Panc1 (cell line): ENCODE data around the gene CNNM1. TPM values are rescaled to one million over a fixed set of nuclear protein-coding genes. Genes with fewer than 3 reads are reported as not detected.

Experiments used
- ATAC-seq: fragments of 200-7000 bp; cut with Tn5 transposase; 2 replicates; pipeline ENCODE4 v1.9.1; 2020; ENCODE audit warnings: mild to moderate bottlenecking, moderate library complexity
- BruUV-seq: library from RNA; stranded (reverse); fragments of 400-500 nt; replicated peaks from 2 replicates; lab custom pipeline; 2021; lab: Mats Ljungman, UMichigan
- CTCF ChIA-PET: fragments of 300-600 bp; sonication (Branson Sonifier 250); formaldehyde crosslinking; loops from one replicate; lab custom pipeline; 2022; ENCODE audit warnings: antibody characterized with exemption; lab: Charles Lee
- POLR2A ChIA-PET: fragments of 300-600 bp; sonication (Branson Sonifier 250); formaldehyde crosslinking; loops from one replicate; lab custom pipeline; 2022; ENCODE audit warnings: antibody characterized with exemption; lab: Charles Lee
- DNase-seq: peaks from one replicate; pipeline ENCODE4 v3.0.0-alpha.2; 2010; ENCODE audit warnings: low read depth, low spot score
- H3K27ac ChIP-seq: 2 replicates; pipeline ENCODE4 v1.5.1; 2011; ENCODE audit warnings: mild to moderate bottlenecking, low read length, inconsistent platforms
- H3K27me3 ChIP-seq: fragments of 200-500 bp; sonication (Bioruptor generic); 2 replicates; pipeline ENCODE4 v1.6.0; 2014; ENCODE audit warnings: low read length, inconsistent platforms; ENCODE audit not compliant: control insufficient read depth, insufficient read depth
- H3K36me3 ChIP-seq: fragments of 200-500 bp; sonication (Bioruptor generic); 2 replicates; pipeline ENCODE4 v1.5.1; 2014; ENCODE audit warnings: inconsistent platforms, mild to moderate bottlenecking, low read length, moderate library complexity; ENCODE audit not compliant: control insufficient read depth, insufficient read depth
- H3K4me1 ChIP-seq: 2 replicates; pipeline ENCODE4 v1.5.1; 2011; ENCODE audit warnings: inconsistent platforms, mild to moderate bottlenecking, low read length, moderate library complexity; ENCODE audit not compliant: control insufficient read depth, insufficient read depth
- H3K4me3 ChIP-seq, 2 experiments: 2 replicates each; pipeline ENCODE4 v1.5.1; 2011 to 2012; ENCODE audit warnings: low read depth in 2 of 2, low read length in 2 of 2, mild to moderate bottlenecking in 2 of 2, inconsistent platforms in 1 of 2, moderate library complexity in 1 of 2
- H3K9me3 ChIP-seq: fragments of 200-500 bp; sonication (Bioruptor generic); 2 replicates; pipeline ENCODE4 v1.5.1; 2014; ENCODE audit warnings: low read depth, mild to moderate bottlenecking, inconsistent platforms, low read length, moderate library complexity; ENCODE audit not compliant: control insufficient read depth, insufficient read depth
- CTCF ChIP-seq: fragments of 450-650 bp; IDR thresholded peaks from 2 replicates; pipeline ENCODE4 v1.5.1; 2017; ENCODE audit warnings: mild to moderate bottlenecking
- POLR2AphosphoS5 ChIP-seq: IDR thresholded peaks from 2 replicates; pipeline ENCODE4 v1.6.1; 2012; ENCODE audit warnings: mild to moderate bottlenecking, low read depth, low read length, moderate library complexity
- SIN3A ChIP-seq: IDR thresholded peaks from 2 replicates; pipeline ENCODE4 v1.6.1; 2012; ENCODE audit warnings: low read depth, mild to moderate bottlenecking, low read length, moderate library complexity, borderline replicate concordance; ENCODE audit not compliant: insufficient read depth
- TCF7L2 ChIP-seq: IDR thresholded peaks from 2 replicates; pipeline ENCODE4 v1.6.1; 2011; ENCODE audit warnings: mild to moderate bottlenecking, low read depth, low read length, inconsistent platforms
- in situ Hi-C: cut with HindIII; loops from 2 replicates; pipeline ENCODE4 v1.10.0; 2016; ENCODE audit warnings: low sequenced_read_pairs, low pct_unique_long_range_greater_than_20kb
- intact Hi-C: fragments of 100-400 bp; cut with micrococcal nuclease; formaldehyde crosslinking; loops from one replicate; pipeline ENCODE4 v1.10.0; 2022; ENCODE audit not compliant: unreplicated experiment
- total RNA-seq: library from RNA; stranded (reverse); gene quantifications from one replicate; pipeline ENCODE4 v1.2.1, GENCODE V29; 2021; ENCODE audit not compliant: unreplicated experiment
- TF ChIP-seq, protein P1 (sequence below), 2 experiments: IDR thresholded peaks; 2 replicates each; pipeline ENCODE4 v1.6.1; 2011 to 2012; ENCODE audit warnings: low read depth in 2 of 2, control low read depth in 1 of 2, low read length in 1 of 2, mild to moderate bottlenecking in 1 of 2, moderate library complexity in 1 of 2; ENCODE audit not compliant: insufficient read depth in 1 of 2

CNNM1 gene
- total RNA-seq, 1 experiment from 2014 or later = 16.6 TPM

DNA sequence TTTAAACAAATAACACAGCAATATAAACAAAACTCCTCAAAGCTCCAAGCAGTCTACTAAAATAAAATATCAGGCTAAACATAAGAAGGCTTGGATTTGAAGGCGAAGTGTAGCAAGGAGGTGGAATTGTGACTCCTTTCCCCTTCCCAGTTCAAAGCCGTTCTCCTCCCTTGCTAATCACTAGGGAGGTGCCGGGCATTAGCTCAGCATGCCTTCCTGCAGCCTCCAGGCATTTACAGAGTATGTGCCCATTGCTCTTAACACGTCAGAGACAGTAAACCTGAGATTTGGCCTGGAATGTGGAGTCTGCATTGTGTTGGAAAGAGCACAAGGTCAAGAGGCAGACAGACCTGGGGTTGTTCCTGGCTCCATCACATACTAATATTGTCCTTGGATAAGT lies 15.6 kb downstream of the CNNM1 start:
- TF ChIP-seq SIN3A (no peak), POLR2AphosphoS5 (no peak), CTCF (no peak), TCF7L2 (no peak)
- TF ChIP-seq, protein P1, sequence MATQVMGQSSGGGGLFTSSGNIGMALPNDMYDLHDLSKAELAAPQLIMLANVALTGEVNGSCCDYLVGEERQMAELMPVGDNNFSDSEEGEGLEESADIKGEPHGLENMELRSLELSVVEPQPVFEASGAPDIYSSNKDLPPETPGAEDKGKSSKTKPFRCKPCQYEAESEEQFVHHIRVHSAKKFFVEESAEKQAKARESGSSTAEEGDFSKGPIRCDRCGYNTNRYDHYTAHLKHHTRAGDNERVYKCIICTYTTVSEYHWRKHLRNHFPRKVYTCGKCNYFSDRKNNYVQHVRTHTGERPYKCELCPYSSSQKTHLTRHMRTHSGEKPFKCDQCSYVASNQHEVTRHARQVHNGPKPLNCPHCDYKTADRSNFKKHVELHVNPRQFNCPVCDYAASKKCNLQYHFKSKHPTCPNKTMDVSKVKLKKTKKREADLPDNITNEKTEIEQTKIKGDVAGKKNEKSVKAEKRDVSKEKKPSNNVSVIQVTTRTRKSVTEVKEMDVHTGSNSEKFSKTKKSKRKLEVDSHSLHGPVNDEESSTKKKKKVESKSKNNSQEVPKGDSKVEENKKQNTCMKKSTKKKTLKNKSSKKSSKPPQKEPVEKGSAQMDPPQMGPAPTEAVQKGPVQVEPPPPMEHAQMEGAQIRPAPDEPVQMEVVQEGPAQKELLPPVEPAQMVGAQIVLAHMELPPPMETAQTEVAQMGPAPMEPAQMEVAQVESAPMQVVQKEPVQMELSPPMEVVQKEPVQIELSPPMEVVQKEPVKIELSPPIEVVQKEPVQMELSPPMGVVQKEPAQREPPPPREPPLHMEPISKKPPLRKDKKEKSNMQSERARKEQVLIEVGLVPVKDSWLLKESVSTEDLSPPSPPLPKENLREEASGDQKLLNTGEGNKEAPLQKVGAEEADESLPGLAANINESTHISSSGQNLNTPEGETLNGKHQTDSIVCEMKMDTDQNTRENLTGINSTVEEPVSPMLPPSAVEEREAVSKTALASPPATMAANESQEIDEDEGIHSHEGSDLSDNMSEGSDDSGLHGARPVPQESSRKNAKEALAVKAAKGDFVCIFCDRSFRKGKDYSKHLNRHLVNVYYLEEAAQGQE (IDR thresholded peaks at IDR 0.05; ENCODE audit: insufficient read depth in 1 of 2, low read depth in 2 of 2, low read length in 1 of 2) = no peak
- Histone ChIP-seq H3K9me3 (no peaks in the 10 kb centered on the region), H3K27ac (no peak overlapping the region), H3K4me3 (no peak overlapping the region), H3K4me1 (peaks cover 13% of the 10 kb centered on the region), H3K27me3 (no peaks in the 10 kb centered on the region), H3K36me3 (no peaks in the 10 kb centered on the region)
- no TSS peak for BruUV-seq
- CTCF ChIA-PET = interaction anchor here (0.7 kb wide), 1 partner anchor 999 kb away, joined by 3 read pairs; no protein-coding TSS in a partner anchor
- DNase-seq = no peak
- POLR2A ChIA-PET = no interaction called here
- intact Hi-C loops = no loop called here
- in situ Hi-C loops = no loop called here
- ATAC-seq = no peak

DNA sequence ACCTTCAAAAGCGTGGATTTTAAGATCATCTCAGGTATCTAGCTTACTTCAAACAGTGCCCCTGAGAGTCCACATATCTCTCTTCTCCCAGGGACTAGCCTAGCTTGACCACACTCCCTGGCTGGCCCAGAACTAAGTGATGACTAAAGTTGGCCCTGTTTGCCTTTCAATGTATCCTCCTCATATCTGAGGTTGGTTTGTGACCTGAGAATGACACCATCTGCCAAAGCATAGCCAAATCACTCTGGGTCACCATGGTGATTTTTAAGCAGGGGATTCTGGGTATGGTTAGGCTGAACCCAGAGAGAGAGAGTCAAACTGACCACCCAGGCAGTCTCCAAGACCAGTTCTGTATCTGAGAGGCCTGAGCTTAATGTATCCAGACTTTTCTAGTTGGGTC lies 16.2 kb downstream of the CNNM1 start:
- no peaks in the 10 kb centered on the region for H3K27me3 ChIP-seq
- DNase-seq (no peak), ATAC-seq (no peak)
- TF ChIP-seq CTCF (no peak), SIN3A (no peak)
- TF ChIP-seq, protein P1 (IDR thresholded peaks at IDR 0.05; ENCODE audit: insufficient read depth in 1 of 2, low read depth in 2 of 2, low read length in 1 of 2) = no peak
- H3K4me3 ChIP-seq = no peak overlapping the region
- ChIA-PET POLR2A (no interaction called here), CTCF (interaction anchor here (0.7 kb wide), 1 partner anchor 999 kb away, joined by 3 read pairs; no protein-coding TSS in a partner anchor)
- in situ Hi-C loops (no loop called here), intact Hi-C loops (no loop called here)
- no peaks in the 10 kb centered on the region for H3K9me3 ChIP-seq
- H3K4me1 ChIP-seq = peaks cover 13% of the 10 kb centered on the region
- no peak overlapping the region for H3K27ac ChIP-seq
- no TSS peak for BruUV-seq
- no peaks in the 10 kb centered on the region for H3K36me3 ChIP-seq
